Adrenal gland (tissue), 5 donors: ENCODE measurements around the gene CRYGB.

Experiments used
- POLR2A ChIP-seq, 2 donors: fragments of 450-650 bp; IDR thresholded peaks; one replicate each; pipeline ENCODE4 v1.6.1; 2017; ENCODE audit warnings: antibody characterized with exemption in 2 of 2, mild to moderate bottlenecking in 2 of 2, moderate library complexity in 1 of 2
- TF ChIP-seq, protein P1 (sequence below), 6 experiments: fragments of 450-650 bp in 4 of 6; fragments of 200-600 bp in 2 of 6; sonication (generic) in 1 of 6; IDR thresholded peaks; 1 replicate in 5 of 6; 2 replicates in 1 of 6; pipeline versions ENCODE4 v1.5.1 to v1.8.0; 2016 to 2021; ENCODE audit warnings: antibody characterized with exemption in 6 of 6, mild to moderate bottlenecking in 2 of 6, moderate library complexity in 1 of 6
- donor health status: DM: no; HTN: no; CAD: no.

- TF ChIP-seq, protein P1, sequence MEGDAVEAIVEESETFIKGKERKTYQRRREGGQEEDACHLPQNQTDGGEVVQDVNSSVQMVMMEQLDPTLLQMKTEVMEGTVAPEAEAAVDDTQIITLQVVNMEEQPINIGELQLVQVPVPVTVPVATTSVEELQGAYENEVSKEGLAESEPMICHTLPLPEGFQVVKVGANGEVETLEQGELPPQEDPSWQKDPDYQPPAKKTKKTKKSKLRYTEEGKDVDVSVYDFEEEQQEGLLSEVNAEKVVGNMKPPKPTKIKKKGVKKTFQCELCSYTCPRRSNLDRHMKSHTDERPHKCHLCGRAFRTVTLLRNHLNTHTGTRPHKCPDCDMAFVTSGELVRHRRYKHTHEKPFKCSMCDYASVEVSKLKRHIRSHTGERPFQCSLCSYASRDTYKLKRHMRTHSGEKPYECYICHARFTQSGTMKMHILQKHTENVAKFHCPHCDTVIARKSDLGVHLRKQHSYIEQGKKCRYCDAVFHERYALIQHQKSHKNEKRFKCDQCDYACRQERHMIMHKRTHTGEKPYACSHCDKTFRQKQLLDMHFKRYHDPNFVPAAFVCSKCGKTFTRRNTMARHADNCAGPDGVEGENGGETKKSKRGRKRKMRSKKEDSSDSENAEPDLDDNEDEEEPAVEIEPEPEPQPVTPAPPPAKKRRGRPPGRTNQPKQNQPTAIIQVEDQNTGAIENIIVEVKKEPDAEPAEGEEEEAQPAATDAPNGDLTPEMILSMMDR (IDR thresholded peaks at IDR 0.05), result no peak
- TF ChIP-seq POLR2A (IDR thresholded peaks at IDR 0.05), result no peak
Measured at GRCh38 chr2:208135794-208136715, 9.9 kb downstream of the CRYGB start.
